ENCODE results near the gene KIAA1210.

KIAA1210 gene

DNA sequence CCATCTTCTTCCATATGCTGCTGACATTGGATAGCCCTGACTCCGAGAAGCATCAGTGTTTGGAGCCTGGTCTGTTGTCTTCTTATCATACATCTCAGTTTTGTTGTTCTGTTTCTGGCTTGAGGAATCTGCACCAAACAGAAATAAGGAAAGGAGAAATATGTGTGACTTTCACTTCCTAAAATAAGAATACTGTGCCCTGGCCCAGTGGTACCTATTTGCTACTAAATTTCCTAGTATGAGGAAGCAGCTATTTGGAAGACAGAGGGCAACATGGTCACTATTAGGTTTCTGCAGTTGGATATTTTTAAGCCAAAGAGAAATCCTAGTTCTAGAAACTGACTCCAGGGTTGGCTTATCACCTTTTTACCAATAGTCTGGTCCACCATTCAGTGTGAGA, 38.0 kb downstream of the KIAA1210 start:
- DNase-seq, result no peak

DNA sequence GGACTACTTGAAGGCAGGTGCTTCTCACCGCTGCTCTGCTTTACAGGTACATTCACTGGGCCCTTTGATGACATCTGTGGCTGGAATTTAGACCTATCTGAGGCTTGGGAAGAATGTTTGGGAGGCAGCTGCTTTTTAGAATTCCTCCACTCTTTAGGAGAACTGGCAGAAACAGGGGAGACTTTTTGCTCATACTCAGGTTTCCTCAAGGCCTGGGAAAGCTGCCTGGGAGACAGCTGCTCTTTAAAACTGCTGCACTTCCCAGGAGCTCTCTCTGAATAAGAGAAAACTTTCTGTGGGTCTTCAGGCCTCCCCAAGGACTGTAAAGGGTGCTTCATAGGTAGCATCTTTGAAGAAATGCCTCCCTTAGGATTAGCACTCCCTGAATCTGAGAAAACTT, 40.5 kb downstream of the KIAA1210 start:
- no peak for DNase-seq

- DNase-seq, result no peak
These were observed 42.8 kb downstream of the KIAA1210 start for GRCh38 chrX:119084766-119085165.

DNA sequence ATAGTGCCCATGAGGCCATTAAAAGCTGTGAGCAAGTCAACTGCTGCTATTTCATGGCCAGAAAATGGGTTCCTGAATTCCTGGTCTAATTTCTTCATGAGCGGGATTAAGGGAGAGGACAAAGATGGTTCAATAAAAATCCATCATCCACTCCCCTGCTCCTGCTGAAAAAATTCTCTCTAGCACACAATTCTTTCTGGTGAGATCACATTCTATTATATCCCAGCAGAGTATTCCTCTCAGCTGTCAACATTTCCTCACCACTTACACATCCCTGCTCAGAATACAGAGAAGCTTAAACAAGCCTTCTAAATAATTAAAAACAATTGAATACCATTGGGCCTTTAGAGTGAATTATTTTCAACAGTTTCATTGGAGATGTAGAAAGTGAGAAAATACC, 45.3 kb downstream of the KIAA1210 start:
- DNase-seq, result no peak

DNA sequence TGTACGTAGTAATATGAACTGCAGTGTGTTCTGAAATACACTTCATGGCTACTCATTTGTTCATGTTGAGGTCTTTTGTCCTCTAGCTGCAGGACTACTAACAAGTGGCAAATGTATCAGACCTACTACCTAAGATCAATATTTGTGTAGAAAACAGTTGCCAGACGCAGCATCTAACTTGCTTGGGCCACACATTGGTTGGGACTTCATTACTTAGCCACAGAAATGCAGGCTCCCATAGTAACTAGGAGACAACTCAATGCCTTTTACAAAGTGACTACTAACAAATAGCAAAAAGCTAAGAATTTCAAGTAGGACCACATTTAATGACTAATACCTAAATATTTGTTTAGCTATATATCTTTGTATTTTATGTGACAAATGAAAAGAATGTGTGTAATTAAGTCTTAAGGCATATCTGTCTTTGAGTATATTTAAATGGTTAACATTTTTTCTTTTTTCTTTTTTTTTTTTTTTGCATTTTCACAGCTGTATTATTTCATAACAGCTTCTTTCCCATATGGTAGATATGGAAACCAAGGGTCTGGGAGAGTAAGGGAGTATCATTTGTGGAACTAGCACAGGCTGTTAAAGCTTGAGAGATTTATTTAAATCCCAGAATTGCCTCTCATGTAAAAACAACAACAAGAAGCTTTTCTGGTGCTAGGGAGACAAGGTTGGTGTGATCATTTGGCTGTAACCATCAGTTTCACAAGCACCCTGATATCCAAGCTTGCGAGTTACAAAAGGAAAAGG, 52.2 kb downstream of the KIAA1210 start:
- DNase-seq, result no peak

DNA sequence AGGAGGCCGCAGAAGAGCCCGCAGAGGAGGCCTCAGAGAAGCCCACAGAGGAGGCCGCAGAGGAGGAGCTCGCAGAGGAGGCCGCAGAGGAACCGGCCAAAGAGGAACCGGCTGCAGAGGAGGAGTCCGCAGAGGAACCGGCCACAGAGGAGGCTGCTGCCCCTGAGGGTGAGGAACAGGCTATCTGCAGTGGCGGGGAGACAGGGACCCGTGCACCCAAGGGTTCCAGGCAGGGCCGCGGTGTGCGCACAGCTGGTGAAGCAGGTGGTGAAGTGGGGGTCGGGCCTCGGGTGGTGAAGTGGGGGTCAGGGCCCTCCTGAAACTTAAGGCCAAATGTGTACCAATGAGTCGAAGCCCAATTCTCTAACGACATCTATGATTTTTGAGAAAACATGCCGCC, 53.7 kb downstream of the KIAA1210 start:
- DNase-seq, result no peak

DNA sequence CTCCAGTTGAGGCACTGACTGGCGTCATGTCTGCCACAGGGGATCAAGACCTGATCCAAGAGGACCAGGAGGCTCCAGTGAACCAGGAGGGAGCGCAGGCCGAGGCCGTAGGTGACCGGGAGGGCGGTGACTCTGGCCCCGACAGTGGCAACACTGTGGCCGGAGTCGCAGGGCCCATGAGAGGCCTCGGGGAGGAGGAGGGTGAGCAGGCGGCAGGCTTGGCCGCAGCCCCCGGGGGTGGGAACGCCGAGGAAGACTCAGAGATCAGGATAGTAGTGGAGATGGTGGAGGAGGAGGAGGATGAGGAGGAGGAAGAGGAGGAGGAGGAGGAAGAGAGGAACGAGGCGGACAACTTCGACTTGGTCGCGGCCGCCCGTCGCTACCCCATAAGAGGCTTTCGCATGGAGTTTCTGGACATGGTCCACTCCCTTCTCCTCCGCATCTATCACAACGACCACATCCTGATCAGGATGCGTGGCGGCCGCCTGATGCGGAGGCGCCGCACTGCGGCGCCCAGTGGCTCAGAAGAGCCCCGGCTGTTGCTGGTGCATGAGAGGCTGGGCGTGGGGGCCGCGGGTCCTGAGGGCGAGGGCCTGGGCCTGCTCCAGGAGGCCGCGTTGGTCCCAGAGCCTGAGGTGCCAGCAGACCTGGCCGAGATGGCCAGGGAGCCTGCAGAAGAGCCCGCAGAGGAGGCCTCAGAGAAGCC, 54.3 kb downstream of the KIAA1210 start:
- no peak for DNase-seq

GRCh38 chrX:119072744-119073143, 54.9 kb downstream of the KIAA1210 start, which contains the start of gene CT47C1:
TSS of gene CT47C1 (plus strand) at chrX:119072993. CDS start at chrX:119073226, 233 bp downstream.
- no peak for DNase-seq

DNA sequence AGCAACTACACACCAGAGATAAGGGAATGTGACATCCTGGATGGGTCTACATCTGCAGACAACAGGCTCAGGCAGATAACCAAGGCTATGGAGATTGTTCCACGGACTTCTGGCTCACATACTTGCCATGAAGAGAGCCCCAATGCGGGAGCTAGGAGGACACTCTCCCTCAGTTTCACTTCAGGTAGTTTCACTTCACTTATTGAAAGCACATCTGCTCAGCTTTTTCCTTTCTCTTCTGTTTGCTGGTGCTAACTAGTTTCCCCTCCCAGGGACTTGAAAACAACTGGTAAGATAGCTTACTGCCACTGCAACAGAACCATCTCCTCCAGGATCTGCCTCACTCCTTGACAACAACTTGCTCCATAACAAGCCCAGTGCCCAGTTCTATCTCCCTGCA, 56.2 kb downstream of the KIAA1210 start:
- DNase-seq, result no peak

DNA sequence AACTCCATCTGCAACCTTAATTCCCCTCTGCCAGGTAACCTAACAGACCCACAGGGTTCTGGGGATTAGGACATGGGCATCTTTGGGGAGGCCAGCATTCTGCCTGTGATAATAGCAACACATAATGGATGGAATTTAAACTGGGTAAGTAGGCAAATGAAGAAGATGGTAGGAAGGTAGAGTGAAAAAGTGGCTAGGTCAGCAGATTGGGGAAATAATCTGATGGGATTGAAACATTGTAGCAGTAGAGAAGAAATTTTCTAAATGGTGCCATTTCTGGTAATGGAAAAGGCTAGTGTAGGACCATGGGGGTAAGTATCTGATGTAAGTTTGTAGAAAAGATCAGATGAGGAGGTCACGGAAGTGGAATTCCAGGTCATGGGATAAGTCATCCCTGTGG, 57.9 kb downstream of the KIAA1210 start:
- DNase-seq, result no peak

DNA sequence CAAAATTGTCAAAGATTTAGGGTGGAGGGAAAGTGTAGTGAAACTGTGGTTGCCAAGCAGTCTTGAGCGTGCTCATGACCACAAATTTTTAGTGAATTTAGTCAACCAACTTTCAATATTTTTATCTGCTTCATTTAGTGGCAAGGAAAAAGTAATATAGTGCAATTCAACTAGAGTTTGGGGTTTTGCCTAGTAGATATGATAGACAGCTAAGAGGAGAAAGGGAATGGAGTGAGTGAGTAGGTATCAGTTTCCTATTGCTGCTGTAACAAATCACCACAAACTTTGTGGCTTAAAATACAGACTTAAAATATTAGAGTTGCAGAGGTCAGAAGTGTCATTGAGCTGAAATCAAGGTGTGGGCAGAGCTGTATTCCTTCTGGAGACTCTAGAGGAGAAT, 58.5 kb downstream of the KIAA1210 start:
- no peak for DNase-seq

DNA sequence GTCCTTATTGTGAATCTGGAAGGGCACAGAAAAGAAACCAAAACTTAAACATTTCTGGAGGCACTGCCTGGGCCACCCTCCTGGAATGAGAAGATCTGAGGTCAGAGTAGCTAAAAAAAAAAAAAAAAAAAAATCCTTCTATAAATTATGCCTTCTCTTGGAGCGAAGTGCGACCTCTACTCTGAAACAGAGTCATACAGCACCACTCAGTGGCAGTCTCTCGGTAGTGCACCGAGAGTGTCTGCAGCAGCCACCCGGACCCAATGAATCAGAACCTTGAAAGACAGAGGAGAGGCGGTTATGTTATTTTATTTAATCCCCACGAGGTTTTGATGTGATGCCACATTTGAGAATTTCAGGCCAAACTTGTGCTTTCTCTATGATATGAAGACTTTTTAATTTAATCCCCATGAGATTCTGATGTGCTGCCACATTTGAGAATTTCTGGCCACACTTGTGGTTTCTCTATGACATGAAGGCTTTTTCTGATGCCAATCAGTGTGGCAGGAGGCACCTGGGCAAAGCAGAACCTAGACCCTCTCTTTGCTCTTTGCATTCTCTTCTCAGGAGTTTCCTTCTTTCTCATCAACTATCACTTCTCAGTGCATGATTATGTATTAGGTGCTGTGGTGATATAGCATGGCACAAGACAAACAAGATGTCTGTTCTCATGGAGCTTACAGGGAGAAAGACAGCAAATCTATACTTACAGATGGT, 60.4 kb downstream of the KIAA1210 start:
- peak; percentile 63 for DNase-seq

DNA sequence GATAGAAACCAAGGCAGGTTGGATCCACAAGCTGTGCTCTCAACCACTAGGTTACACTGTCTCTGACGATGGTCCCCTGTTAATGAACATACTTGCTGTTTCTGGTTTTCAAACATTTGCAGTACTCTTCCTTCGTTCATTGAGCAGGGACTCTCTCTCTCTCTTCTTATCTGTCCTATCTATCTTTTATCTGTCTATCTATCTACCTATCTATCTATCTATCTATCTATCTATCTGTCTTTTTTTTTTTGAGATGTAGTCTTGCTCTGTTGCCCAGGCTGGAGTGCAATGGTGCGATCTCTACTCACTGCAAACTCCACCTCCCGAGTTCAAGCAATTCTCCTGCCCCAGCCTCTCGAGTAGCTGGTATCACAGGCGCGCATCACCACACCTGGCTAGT, 64.2 kb downstream of the KIAA1210 start:
- no peak for DNase-seq

- DNase-seq, result no peak
These were observed 64.8 kb downstream of the KIAA1210 start for GRCh38 chrX:119062750-119063374.

DNA sequence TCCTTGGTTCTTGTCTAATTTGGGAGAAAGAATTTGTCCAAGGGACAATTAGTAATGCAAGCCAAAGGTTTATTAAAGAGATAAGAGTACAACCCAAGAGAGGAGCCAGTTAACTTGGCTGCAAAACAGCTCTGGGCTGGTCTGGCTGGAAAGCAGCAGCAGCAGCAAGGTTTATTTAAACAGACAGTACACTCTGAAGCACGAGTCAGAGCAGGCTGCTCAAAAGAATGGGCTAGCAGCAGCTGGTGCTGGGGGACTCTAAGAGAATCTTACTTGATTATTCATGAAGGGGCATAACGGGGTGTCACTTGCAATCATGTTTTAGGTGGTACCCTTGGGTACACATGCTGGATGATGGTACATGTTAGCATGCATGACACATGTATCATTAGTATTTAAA, 71.9 kb downstream of the KIAA1210 start:
- DNase-seq, result no peak

DNA sequence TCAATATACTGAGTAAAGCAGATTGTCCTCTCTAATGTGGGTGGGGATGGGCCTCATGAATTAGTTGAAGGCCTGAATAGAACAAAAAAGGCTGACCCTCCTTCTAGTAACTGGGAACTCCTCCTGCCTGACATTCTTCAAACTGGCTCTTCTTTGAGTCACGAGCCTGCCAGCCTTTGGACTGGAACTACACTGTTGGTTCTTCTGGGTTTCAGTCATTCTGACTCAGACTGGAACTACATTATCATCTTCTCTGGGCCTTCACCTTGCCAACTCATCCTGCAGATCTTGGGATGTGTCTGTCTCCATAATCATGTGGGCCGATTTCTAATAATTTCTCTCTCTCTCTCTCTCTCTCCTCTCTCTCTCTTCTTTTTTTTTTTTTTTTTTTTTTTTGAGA, 81.7 kb downstream of the KIAA1210 start:
- no peak for DNase-seq

- no peak for DNase-seq
These were observed 84.6 kb downstream of the KIAA1210 start for GRCh38 chrX:119042996-119043395.

- DNase-seq, result no peak
These were observed 85.6 kb downstream of the KIAA1210 start for GRCh38 chrX:119042040-119042439.

DNA sequence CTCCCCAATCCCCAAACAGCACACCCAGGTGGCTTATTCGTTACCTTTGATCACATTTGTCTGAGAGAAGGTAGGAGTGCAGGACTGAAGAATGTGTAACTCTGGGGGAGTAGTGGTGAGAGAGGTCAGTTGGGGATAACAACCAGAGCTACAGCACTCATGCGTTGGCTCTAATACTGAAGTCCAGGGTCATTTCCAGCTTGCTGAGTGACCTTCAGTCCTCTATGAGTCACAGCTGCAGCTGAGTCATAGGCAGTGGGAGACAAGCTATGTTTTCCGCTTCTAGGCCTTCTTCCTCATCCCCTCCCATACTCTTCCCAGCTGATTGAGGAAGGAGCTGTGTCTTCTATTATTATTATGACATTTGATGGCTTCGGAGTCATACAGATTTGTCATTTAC, 86.4 kb downstream of the KIAA1210 start:
- no peak for DNase-seq

GRCh38 chrX:119040432-119040831, 87.2 kb downstream of the KIAA1210 start:
- DNase-seq, result no peak

DNA sequence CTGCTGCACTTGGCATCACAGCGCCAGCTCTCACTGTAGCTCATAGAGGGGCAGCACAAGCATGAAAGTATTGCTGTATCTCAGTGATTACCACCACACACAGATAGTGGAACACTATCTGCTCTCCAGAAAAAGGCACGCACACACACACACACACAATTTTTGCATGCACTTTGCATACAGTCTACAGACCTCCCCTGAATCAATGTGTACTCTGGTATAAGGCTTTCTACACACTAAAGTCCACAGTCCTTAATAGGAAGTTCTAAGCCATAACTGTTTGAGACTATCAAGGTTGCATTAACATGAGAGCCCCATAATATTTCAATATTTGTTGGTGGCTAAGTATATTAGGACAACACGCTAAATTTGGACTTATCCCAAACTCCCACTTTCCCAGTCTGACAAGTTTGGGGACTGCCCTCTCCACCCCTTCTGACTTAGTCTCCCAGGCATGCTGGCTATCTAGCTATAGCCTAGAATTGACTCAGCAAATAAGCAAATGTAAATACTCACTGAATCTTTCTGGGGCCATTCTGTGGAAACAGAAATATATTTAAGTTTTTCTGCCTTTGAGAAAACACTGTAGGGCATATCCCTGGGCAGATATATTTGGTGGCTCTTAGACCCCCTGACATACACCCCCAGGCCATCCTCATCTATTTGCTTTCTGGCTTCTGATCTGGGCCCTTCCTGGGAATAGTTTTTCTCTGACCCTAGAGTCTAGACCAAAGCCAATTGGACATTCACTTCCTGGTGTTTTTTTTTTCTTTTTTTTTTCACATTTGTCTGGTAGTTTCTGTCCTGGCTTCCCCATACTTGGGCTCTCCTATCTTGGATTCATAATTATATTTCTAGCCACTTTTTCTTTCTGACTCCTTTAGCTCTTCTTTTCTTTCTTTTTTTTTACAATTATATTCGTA, 91.2 kb downstream of the KIAA1210 start:
- no peak for DNase-seq

DNA sequence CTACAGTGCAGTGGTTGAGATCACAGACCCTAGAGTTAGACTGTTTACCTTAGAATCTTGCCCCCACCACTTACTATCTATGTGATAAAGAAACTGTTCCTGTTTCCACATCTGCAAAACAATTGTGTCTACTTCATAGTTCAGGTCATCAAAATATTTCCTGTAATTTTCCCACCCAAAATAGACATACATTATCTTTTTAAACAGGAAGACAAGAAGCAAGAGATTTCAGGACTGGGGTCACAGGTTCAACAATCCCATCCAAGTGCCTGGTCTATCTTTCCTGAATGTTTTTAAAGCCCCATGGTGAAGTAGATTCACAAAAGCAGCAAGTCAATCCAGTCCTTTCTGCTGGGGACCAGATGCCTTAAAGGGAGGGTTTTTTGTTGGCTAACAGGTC, 96.6 kb downstream of the KIAA1210 start:
- no peak for DNase-seq
